Astrocyte (in vitro differentiated cells and primary cell): ENCODE measurements around the gene ADCY1.

ENCODE experiments used
- EZH2 ChIP-seq: IDR thresholded peaks from 2 replicates; pipeline ENCODE4 v1.6.1; 2012; ENCODE audit warnings: mild to moderate bottlenecking, low read length, inconsistent platforms; ENCODE audit not compliant: insufficient read depth
- TF ChIP-seq, protein P1 (sequence below): IDR thresholded peaks from 2 replicates; pipeline ENCODE4 v1.5.1; 2011; ENCODE audit warnings: low read depth, mild to moderate bottlenecking, inconsistent platforms, low read length, moderate library complexity; ENCODE audit not compliant: insufficient read depth

DNA sequence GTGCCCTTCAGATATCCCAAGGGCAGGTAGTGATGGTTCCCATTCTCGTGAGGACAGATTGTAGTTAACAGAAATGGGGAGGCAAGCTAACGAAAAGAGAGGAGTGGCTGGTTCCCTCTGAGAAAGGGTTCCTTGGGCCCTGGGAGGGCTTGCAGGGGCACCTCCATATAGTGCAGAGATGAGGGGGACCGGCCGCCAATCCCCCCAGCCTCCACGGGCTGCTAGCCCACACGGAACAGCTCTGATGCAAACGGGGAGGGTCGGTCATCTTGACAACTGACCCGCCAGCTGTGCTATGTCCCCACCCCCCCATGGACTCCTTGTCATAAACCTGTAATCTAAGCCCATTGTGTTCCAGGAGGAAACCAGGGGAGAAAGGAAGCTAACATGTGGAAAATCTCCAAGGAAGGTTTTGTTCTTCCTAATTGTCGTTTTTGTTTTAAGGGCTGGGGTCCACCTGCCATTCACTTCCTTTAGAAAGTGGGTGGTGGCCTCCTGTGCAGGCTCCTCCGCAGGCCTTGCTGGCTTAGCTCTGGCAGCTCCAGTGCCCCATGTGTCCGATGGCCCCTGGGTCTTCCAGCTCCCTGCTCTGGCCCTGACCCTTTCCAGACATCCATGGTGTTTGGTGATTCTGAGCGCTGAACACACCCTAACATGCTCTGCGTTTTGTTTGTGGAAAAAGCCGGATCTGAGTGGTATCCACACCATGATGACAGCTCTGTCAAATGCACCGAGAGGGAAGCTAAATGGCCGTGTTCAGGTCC is 15.9 kb downstream of the ADCY1 start:
- TF ChIP-seq, protein P1, sequence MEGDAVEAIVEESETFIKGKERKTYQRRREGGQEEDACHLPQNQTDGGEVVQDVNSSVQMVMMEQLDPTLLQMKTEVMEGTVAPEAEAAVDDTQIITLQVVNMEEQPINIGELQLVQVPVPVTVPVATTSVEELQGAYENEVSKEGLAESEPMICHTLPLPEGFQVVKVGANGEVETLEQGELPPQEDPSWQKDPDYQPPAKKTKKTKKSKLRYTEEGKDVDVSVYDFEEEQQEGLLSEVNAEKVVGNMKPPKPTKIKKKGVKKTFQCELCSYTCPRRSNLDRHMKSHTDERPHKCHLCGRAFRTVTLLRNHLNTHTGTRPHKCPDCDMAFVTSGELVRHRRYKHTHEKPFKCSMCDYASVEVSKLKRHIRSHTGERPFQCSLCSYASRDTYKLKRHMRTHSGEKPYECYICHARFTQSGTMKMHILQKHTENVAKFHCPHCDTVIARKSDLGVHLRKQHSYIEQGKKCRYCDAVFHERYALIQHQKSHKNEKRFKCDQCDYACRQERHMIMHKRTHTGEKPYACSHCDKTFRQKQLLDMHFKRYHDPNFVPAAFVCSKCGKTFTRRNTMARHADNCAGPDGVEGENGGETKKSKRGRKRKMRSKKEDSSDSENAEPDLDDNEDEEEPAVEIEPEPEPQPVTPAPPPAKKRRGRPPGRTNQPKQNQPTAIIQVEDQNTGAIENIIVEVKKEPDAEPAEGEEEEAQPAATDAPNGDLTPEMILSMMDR = no peak
- TF ChIP-seq EZH2 = no peak
